K562 (cell line): ENCODE data around the gene IL10. TPM values are rescaled to one million over a fixed set of nuclear protein-coding genes. Genes with fewer than 3 reads are reported as not detected.

ENCODE experiments used
- CBX2 ChIP-seq: fragments of 200-600 bp; sonication (generic); IDR thresholded peaks from one replicate; pipeline ENCODE4 v1.6.1; 2012; ENCODE audit warnings: mild to moderate bottlenecking, low read length, inconsistent platforms; ENCODE audit not compliant: insufficient read depth, poor library complexity, severe bottlenecking
- ELK1 ChIP-seq: sonication (generic); formaldehyde crosslinking; IDR thresholded peaks from 2 replicates; pipeline ENCODE4 v1.8.1; 2022; ENCODE audit warnings: missing genetic modification reagents
- HBP1 ChIP-seq: fragments of 450-650 bp; formaldehyde crosslinking; IDR thresholded peaks from 2 replicates; pipeline ENCODE4 v1.4.0; 2022; ENCODE audit warnings: missing genetic modification characterization
- MEF2A ChIP-seq: IDR thresholded peaks from 2 replicates; pipeline ENCODE4 v1.6.1; 2011; ENCODE audit warnings: low read depth, mild to moderate bottlenecking, low read length, moderate library complexity; ENCODE audit not compliant: control insufficient read depth
- MEIS2 ChIP-seq: fragments of 450-650 bp; IDR thresholded peaks from 2 replicates; pipeline ENCODE4 v1.6.1; 2014; ENCODE audit warnings: mild to moderate bottlenecking; ENCODE audit not compliant: partially characterized antibody
- PHF21A ChIP-seq: fragments of 450-650 bp; IDR thresholded peaks from 2 replicates; pipeline ENCODE4 v1.6.1; 2017; ENCODE audit warnings: low read depth, borderline replicate concordance
- POLR2H ChIP-seq: IDR thresholded peaks from 2 replicates; pipeline ENCODE4 v1.6.1; 2016; ENCODE audit warnings: missing genetic modification characterization, low read depth, mild to moderate bottlenecking, control low read depth, missing compliant biosample characterization, moderate library complexity
- RFX7 ChIP-seq: fragments of 250-450 bp; sonication (Bioruptor Pico); IDR thresholded peaks from 2 replicates; pipeline ENCODE4 v1.5.1; 2021; ENCODE audit warnings: mild to moderate bottlenecking
- STAT6 ChIP-seq: sonication (generic); formaldehyde crosslinking; IDR thresholded peaks from 2 replicates; pipeline ENCODE4 v1.8.1; 2023; ENCODE audit warnings: mild to moderate bottlenecking, missing genetic modification reagents
- TAF9B ChIP-seq: fragments of 450-650 bp; IDR thresholded peaks from 2 replicates; pipeline ENCODE4 v1.6.1; 2018; ENCODE audit warnings: mild to moderate bottlenecking; ENCODE audit not compliant: partially characterized antibody
- UBTF ChIP-seq, 2 experiments: IDR thresholded peaks; 2 replicates each; pipeline ENCODE4 v1.6.1; 2012; ENCODE audit warnings: improper control_type of control experiment in 2 of 2, low read depth in 2 of 2, low read length in 2 of 2, borderline replicate concordance in 1 of 2
- ZBTB33 ChIP-seq: sonication (generic); formaldehyde crosslinking; IDR thresholded peaks from 2 replicates; pipeline ENCODE4 v1.8.1; 2023; ENCODE audit warnings: mild to moderate bottlenecking, missing genetic modification reagents
- ZNF717 ChIP-seq: fragments of 250-450 bp; sonication (Bioruptor Pico); IDR thresholded peaks from 2 replicates; pipeline ENCODE4 v1.5.0; 2021
- ZNF79 ChIP-seq: fragments of 250-450 bp; sonication (Bioruptor Pico); IDR thresholded peaks from 2 replicates; pipeline ENCODE4 v1.4.0; 2020; ENCODE audit warnings: low read depth, mild to moderate bottlenecking, moderate library complexity
- polyA plus RNA-seq, 8 experiments: library from polyadenylated mRNA; depleted of rRNA in 4 of 8; stranded (reverse) in 5 of 8; unstranded in 3 of 8; fragments of >200 nt; fragmentation: Nextera tagmentation in 2 of 8; fragmentation: Illumina TruSeq in 1 of 8; extraction: Ambion mirVana in 2 of 8; extraction: Trizol in 1 of 8; gene quantifications; 2 replicates each; pipeline versions ENCODE4 v1.2.1 to v1.2.3, GENCODE V29; 2011 to 2014; ENCODE audit warnings: inconsistent platforms in 1 of 8, missing spikeins in 1 of 8
- total RNA-seq, 7 experiments: library from RNA; depleted of rRNA in 6 of 7; stranded (reverse); fragments of >200 nt in 6 of 7; fragmentation: Illumina TruSeq in 2 of 7; extraction: Trizol in 2 of 7; gene quantifications; 2 replicates each; pipeline versions ENCODE4 v1.2.1 to v1.2.3, GENCODE V29; 2011 to 2021; ENCODE audit warnings: low replicate concordance in 1 of 7

The IL10 gene
- total and polyA plus RNA-seq, 9 of the 15 experiments (the other 6 are each of a cell fraction or from before 2014, with no cell fraction given): 0.29 TPM; not detected in 8

- TF ChIP-seq STAT6 (CRISPR knock-in tag) (no peak), PHF21A (no peak), HBP1 (CRISPR knock-in tag) (no peak), MEIS2 (peak; percentile 75), MEF2A (no peak), RFX7 (CRISPR knock-in tag) (no peak), ZNF717 (CRISPR knock-in tag) (no peak), POLR2H (tag) (peak; percentile 45; the same call in 1 of the 2 replicates), CBX2 (no peak), UBTF (IDR thresholded peaks at IDR 0.05; ENCODE audit: borderline replicate concordance in 1 of 2, low read depth in 2 of 2, low read length in 2 of 2) (no peak), ELK1 (CRISPR knock-in tag) (no peak), ZNF79 (CRISPR knock-in tag) (no peak), TAF9B (peak; percentile 42), ZBTB33 (CRISPR knock-in tag) (no peak)
Observed at GRCh38 chr1:206816390-206817287, 44.3 kb upstream of the IL10 start (continued).
